NCI-H1694 (cell line): ENCODE data around the gene PRDM2.

Experiments used
- DNase-seq: peaks from one replicate; lab custom pipeline; 2025; lab: John Stamatoyannopoulos, UW

PRDM2 gene

GRCh38 chr1:13763991-13764390 lies 64.0 kb downstream of the PRDM2 start:
- DNase-seq, result no peak

GRCh38 chr1:13764588-13765332 lies 64.8 kb downstream of the PRDM2 start:
- no peak for DNase-seq

GRCh38 chr1:13766592-13767564 lies 66.9 kb downstream of the PRDM2 start:
- DNase-seq, result no peak

GRCh38 chr1:13769212-13769611 lies 69.2 kb downstream of the PRDM2 start:
- DNase-seq, result no peak

- no peak for DNase-seq
Measured at GRCh38 chr1:13769830-13770229, 69.8 kb downstream of the PRDM2 start.

- DNase-seq, result no peak
Measured at GRCh38 chr1:13770743-13771142, 70.8 kb downstream of the PRDM2 start.

GRCh38 chr1:13771745-13772144 lies 71.8 kb downstream of the PRDM2 start:
- no peak for DNase-seq

GRCh38 chr1:13772271-13772670 lies 72.3 kb downstream of the PRDM2 start:
- no peak for DNase-seq

GRCh38 chr1:13774121-13774520 lies 74.1 kb downstream of the PRDM2 start:
- DNase-seq, result no peak

GRCh38 chr1:13775459-13775858 lies 75.5 kb downstream of the PRDM2 start:
- DNase-seq, result no peak

- DNase-seq, result no peak
Measured at GRCh38 chr1:13775916-13776315, 75.9 kb downstream of the PRDM2 start.

GRCh38 chr1:13778431-13778830 lies 78.4 kb downstream of the PRDM2 start:
- DNase-seq, result no peak

- no peak for DNase-seq
Measured at GRCh38 chr1:13779930-13780329, 79.9 kb downstream of the PRDM2 start.

- no peak for DNase-seq
Measured at GRCh38 chr1:13780780-13781179, 80.8 kb downstream of the PRDM2 start.

- no peak for DNase-seq
Measured at GRCh38 chr1:13781228-13781627, 81.2 kb downstream of the PRDM2 start.

- no peak for DNase-seq
Measured at GRCh38 chr1:13781907-13782633, 82.1 kb downstream of the PRDM2 start.

GRCh38 chr1:13782634-13783360 lies 82.8 kb downstream of the PRDM2 start:
- DNase-seq, result no peak

- DNase-seq, result no peak
Measured at GRCh38 chr1:13783551-13783950, 83.6 kb downstream of the PRDM2 start.

GRCh38 chr1:13784971-13785370 lies 85.0 kb downstream of the PRDM2 start:
- DNase-seq, result no peak

GRCh38 chr1:13786541-13786940 lies 86.6 kb downstream of the PRDM2 start:
- DNase-seq, result no peak

- no peak for DNase-seq
Measured at GRCh38 chr1:13788795-13789194, 88.8 kb downstream of the PRDM2 start.
